Activated CD8-positive, alpha-beta memory T cell treated with anti-CD3 and anti-CD28 coated beads, Interleukin-2, amount 50 U/mL, for 48 hours (primary cell): ENCODE data around the gene KIAA1549.

Experiments used
- DNase-seq: peaks from one replicate; pipeline ENCODE4 v3.0.0-alpha.2; 2020

Gene KIAA1549

DNA sequence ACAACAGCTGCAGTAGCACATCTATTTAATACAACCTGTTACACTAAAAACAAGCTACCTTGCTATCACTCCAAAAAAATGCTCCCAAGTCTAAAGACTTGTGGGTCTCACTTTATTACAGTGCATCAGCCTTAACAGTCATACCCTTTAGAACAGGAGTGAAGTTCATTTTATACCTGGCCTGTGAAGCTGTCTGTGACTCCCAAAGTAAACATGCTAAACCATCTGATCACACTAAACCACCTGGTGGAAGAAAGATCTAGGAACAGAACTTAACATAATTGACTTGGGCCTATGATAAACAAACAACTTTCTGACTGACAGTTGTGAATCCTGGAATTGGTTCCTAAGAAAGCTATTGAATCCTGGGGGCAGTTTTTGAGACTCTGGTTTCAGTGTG, 102.3 kb downstream of the KIAA1549 start:
- DNase-seq: no peak

DNA sequence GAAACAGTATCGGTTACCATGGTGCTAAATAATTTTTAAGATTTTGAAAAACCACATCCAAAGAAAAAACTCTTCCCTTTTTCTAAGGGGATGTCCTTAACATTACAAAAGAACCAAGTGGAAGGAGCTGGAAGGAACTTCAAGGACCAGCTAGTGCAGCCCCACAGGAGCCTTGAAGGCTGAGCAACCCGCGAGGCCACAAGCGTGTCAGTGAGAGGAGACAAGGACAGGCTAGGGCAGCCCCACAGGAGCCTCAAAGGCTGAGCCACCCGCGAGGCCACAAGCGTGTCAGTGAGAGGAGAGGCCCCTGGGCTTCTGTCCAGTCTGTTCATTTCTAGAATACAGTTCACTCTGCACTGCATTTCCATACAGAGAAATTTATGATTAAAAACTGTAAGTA, 103.1 kb downstream of the KIAA1549 start:
- DNase-seq: no peak

DNA sequence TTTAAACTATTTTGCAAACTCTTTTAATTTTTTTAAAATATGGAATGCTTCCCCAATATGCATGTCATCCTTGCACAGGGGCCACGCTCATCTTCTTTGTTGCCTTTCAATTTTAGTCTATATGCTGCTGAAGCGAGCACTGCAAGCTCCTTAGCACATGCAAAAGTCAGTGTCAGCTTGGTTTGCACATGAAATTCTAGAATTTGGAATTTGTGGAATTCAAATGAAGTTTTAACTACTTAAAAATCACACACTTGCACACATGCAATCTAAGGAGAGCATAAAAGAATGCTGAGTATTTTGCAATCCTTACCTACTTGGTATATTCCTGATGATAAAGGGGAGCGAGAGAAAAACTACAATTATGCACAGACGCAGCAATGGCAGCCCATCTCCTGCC, 104.9 kb downstream of the KIAA1549 start:
- DNase-seq: no peak

DNA sequence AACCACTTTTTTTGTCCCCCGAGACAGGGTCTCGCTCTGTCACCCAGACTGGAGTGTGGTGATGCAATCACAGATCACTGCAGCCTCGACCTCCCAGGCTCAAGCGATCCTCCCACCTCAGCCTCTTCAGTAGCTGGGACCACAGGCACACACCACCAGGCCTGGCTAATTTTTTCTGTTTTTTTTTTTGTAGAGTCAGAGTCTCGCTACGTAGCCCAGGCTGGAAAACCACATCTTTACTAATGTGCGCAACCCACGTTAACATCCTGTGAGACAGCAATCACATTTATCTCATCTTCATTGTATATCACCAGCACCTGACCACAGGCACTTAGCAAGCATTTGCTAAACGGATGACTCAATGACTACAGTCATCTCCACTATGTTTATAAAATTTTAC, 105.4 kb downstream of the KIAA1549 start:
- peak; percentile 63 for DNase-seq

DNA sequence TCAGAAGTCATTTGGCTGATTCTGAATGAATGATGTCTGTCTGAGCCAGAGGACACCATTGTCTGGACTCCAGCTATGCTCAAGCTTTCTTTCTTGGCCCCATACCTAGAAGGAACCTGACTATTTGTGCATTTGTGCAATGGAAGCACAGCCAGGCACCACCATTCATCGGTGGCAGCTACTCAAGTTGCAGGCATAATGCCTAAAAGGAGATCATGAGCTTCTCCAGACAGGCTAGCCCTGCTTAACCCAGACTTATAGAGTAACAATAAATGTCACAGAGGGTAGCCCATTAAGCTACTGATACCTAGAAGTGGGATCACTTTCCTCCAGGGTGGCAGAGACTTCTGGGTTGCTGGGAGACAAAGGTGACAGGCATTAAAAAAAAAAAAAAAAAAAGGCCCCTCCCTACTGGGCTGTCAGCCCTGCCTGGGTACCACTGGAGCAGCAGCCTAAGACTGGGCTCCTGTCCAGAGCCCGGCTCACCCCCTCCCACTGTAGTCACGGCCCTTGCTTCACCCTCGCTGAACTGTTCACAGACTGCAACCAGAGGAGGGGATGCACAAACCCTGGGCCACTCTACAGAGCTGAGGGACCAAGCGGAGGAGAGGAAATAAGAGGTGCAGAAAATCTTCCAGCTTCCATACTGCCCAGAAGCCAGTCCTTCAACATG, 107.8 kb downstream of the KIAA1549 start:
- no peak for DNase-seq

DNA sequence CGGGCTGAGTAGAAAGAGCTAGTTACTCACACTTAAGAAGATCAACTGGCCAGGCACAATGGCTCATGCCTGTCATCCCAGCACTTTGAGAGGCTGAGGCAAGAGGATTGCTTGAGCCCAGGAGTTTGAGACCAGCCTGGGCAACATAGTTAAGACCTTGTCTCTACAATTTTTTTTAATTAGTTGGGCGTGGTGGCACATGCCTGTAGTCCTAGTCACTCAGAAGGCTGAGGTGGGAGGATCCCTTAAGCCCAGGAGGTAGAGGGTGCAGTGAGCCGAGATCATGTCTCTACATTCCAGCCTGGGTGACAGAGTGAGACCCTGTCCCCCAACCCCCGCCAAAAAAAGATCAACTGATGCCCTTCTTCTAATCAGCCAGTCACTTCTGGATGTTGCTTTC, 108.6 kb downstream of the KIAA1549 start:
- DNase-seq: no peak

DNA sequence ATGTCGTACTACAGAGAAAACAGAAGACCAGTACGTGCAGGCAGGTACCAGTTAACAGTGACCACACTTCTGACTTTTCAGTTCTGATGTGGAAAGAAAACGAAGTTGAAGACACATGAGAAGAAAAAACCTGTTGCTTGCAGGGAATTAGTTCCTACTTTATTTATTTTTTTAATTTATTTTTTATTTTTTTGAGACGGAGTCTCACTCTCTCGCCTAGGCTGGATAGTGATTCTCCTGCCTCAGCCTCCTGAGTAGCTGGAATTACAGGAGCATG, 109.4 kb downstream of the KIAA1549 start:
- no peak for DNase-seq

DNA sequence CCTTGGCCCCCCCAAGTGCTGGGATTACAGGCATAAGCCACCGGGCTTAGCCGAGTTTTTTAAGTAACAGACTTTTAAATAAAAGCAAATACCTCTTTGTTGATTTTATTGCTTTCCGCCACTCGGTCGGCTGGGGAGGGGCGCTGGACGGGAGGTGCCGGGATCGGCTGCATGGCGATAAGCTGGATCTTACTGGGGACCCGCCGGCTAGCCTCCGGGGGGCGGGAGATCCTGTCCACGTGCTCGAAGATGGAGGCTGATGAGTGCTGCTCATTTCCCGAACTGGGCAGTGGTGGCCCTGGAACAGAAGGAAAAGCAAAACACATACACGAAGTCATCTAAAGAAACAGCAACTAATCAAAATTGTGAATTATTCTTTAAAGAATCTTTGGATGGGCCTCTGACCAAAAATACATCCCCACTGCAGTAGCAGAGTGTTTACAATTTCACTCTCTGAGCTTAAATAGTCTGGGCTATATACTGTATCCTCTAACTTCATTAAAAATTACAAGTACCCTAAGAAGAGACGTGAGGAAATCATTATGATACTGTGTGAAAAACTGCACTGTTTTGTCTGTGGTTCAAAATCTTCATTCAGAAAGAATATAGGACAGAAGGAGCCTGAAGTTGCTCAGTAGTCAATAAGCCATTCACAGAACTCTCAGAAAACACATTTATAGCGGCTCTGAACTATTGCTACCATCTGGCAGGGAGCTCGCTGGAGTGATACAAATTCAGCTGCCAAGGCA, 110.0 kb downstream of the KIAA1549 start:
- DNase-seq: no peak

DNA sequence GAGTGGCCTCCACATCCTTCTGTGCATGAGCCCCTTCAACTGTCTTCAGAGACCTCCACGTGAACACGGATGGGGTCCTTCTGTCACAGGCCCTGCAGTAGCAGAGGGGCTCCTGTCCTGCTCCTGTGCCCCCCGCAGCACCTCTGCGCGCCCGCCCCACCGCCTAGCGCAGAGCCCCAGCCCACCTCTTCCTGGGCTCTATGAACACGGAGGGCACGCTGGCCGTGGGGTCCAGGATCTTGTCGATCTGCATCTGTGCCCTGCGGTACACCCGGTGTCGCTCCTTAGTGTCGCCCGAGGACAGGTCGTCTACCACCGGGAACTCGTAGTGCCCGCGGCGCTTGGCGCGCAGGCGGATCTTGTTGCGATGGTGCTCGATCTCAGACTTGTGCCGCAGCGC, 111.8 kb downstream of the KIAA1549 start:
- DNase-seq: no peak

DNA sequence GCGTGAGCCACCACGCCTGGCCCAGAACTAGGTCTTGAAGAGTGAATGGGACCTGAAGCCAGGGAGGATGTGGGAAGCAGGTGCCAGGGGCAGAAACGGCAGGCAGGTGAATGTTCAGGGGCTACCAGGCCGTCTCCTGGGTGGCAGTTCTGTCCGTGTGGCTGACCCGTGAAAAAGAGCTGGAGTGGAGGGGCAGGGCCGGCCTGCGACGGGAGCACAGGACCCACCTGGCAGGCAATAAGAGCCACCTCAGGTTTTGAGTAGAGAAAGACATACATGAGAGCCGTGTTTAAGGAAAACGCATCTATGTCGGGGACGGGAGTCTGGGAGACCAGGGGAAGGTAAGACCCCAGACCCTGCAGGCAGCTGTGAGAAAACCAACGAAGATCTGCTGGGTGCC, 112.5 kb downstream of the KIAA1549 start:
- DNase-seq: no peak

DNA sequence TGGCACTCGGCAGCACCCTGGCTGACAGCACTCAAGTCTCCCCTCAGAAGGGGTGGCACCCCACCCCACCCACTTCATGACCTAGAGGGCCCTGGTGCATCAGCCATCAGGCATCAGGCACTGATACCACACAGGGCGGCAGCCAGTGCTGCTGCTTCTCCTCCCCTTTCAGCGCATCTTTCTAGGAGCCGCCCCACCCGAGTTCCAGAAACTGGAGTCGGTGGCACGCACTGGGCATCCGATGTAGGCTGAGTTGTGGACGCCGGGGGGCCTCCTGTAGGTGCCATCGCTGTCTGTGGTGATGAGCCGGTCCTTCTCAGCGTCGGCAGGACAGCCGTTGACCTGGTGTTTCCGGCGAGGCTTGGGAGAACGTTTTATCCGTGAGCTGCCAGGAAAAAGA, 113.4 kb downstream of the KIAA1549 start:
- no peak for DNase-seq

DNA sequence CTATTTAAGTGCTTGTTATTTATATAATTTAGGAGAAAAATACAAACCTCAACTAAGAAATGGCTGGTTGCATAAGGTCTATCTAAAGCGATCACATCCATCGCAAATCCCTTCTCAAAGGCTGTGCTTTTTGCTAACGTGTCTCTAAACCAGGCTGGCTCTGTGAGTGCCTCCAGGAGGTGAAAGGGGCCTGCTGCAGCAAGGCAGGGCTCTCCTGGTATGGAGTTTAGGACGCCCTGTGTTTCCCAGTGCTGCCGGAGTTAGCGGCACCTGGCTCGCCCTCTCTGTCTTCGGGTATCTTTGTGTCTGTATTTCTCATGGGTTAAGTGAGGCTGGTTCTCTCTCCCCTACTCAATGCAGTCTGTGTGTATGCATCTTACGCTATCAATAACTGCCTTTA, 114.8 kb downstream of the KIAA1549 start:
- no peak for DNase-seq

DNA sequence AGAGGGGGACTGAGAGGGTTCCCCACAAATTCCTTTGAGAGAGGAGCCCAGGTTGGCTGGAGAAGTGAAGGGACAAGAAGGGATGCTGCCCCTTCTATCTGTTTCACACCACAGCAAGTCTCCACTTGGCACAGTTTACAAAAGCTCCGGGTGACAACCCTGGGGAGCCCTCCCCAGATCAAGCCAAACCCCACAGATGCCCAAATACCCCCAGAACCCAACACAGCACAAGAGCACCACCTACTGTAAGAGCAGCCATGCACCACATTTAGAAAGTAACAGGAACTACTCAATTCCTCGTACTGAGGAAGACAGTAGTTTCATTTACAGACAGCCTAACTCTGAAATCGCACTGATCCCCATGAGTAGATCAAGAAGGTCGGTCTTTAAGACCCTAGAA, 115.3 kb downstream of the KIAA1549 start:
- no peak for DNase-seq

DNA sequence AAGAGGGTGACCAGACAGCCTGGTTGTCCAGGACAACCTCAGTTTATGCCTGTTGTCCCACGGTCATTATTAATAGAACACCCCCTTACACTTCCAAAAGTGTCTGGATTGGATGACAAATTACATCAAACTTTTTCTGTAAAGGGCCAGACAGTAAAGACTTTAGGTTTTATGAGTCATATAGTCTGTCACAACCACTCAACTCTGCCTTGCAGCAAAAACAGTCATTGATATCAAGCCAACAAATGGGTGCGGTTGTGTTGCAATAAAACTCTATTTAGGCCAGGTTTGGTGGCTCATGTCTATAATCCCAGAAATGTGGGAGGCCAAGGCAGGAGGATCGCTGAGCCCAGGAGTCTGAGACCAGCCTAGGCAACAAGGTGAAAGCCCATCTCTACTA, 116.5 kb downstream of the KIAA1549 start:
- no peak for DNase-seq

DNA sequence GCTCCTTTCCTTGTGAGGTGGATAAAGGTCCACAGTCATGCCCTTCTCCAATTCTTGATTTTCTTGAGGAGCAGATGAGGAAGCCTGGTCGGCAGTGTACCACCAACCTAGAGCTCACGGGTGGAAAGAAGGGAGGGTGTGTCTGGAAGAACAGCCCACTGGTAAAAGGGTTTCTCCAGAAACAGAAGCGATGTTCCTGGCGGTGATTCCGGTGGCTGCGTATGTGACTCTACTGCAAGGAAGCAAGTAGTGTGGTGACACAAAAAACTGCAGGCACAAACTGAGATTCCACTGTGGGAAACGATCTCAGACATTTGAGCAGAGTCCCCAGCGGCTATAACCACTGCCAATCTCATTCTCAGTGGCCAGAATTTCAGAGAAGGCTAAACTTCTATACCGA, 117.3 kb downstream of the KIAA1549 start:
- DNase-seq: no peak

DNA sequence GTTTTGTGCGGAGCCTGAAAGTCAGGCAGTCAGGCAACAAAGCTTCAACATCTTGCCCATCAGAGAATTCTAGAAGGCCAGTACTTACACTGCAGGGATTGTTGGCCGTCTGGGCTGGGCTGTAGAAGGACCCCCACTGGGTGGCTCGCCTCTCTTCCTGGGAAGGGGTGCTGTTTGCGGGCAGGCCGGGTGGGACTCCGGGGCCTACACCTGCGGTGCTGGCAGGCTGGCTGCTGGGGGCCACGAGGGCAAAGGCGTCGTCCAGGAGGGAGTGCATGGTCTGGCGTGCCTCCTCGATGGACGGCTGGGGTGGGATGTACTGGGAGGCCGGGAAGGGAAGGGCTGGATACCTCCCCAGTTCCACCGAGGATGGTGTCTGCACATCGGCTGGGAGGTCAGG, 120.1 kb downstream of the KIAA1549 start:
- no peak for DNase-seq

DNA sequence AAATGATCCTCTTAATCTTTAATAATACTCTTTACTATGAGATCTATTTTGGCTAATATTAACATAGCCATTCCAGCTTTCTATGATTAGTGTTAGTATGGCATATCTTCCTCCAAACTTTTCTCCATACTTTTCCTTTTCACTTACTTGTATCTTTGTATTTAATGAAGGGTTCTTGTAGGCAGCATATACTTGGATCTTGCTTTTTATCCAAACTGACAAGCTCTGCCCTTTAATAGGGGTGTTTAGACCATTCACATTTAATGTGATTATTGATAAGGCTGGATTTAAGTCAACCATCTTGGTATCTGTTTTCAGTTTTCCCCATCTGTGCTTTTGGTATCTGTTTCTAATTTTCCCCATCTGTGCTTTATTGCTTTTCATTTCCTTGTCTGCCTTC, 123.5 kb downstream of the KIAA1549 start:
- DNase-seq: no peak

DNA sequence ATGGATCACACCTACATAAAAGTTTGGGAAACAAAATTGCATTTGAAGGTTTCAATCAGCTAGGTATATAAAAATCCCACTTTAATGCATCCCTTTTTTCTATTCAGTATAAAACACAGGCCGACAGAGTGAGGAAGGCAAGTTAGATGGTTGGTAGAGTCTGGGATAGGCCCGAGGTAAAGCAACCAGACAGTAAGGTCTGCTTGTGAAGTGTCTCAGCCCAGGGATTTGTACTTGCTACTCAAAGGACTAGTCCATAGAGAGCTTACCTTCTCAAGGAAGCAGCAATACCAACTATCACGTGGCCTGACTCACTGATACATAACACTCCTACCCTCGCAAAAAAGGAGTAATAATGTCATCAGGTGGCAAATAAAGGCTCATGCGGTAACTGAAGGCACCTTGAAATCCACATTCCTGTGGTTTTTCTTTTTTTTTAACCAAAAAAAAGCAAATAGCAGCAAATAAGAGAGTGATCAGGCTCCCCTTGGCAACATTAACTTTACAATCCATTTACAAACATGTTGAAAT, 127.0 kb downstream of the KIAA1549 start:
- DNase-seq: no peak

DNA sequence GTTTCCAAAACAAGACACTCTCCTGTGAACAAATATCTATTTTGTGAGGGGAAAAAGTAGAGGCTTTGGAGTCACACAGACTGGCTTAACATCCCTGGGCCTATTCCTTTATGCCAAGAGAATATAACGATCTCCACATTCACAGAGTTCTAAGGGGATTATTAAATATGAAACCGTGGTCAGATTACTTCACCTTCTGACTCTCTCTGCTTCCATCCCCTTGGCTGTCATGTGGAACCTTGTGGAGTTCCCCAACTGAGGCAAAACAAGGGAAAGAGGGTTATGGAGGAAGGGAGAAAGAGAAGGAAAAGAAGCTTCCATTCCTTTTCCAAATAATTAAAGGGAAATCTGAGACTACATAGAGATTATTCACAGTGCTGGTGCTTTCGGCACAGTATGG, 127.7 kb downstream of the KIAA1549 start:
- DNase-seq: no peak

DNA sequence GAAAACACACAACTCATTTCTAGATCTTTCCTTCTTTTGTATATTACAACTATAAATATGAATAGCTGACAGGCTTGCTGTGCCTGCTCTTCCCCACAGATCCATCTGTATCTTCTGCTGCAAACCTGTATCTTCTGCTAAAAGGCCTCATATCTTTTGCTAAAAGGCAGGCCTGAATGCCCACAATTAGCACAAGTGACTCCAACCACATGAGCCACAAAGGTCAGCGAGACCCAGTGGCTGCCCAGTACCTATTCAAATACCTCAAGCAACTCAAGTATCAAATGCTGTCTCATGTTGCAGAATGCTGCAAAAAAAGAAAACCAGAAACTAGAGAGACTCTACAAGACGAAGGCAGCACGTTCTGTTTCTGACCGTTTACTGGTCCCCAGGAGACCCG, 128.7 kb downstream of the KIAA1549 start:
- no peak for DNase-seq

DNA sequence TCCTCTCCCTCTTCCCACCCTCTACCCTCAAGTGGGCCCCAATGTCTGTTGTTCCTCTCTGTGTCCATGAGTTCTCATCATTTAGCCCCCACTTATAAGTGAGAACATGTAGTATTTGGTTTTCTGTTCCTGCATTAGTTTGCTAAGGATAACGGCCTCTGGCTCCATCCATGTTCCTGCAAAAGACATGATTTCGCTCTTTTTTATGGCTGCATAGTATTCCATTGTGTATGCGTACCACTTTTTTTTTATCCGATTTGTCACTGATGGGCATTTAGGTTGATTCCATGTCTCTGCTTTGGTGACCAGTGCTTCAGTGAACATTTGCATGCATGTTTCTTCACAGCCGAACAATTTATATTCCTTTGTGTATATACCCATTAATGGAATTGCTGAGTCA, 131.5 kb downstream of the KIAA1549 start:
- no peak for DNase-seq

DNA sequence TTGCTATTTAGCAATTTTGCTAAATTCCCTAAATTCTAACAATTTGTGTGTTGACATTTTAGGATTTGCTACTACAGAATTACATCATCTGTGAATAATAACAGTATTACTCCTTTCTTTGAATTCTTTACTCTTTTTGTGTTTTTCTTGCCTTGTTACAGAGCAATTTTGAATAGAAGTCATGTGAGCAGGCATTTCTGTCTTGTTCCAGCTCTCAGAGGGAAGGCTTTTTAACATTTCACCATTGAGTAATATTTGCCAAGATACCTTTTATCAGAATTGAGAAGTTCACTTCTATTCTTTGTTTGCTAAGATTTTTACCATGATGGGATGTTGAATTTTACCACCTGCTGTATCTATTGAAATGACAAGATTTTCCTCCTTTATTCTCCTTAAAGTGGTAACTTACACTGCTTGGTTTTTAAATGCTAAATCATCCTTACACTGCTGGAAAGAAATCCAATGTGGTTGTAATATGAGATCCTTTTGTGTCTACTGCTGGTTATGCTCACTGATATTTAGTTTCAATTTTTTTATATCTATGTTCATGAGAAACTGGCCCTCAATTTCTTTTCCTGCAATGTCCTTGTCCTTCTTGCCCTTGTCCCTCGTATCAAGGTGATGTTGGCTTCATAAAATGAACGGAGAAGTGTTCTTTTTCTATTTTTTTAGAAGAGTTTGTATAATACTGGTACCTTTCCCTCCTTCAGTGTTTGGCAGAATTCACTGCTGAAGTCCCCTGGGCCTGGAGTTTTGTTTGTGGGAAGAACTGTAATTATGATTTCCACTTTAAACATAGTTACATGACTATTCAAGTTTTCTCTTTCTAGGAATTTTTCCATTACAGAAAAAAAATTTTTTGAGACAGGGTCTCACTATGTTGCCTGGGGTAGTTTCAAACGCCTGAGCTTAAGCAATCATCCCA, 132.9 kb downstream of the KIAA1549 start:
- DNase-seq: no peak

DNA sequence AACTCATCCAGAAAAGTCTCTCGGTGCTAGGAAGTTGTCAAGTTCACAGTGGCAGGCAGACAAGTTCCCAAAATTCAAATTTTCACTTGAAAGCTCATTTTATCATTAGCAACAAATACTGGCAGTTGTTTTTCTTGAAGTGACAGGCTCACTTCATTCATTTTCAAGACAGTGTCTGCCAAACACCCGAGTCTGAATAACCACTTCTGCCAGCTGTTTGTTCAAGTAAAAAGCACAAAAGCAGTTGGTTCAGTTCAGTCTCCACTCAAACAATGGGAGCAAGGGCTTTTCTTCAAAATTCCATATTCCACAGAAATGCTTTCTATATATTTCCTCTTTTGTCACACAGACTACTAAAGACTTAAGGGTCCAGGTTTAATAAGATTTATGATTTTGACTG, 135.5 kb downstream of the KIAA1549 start:
- no peak for DNase-seq
